Keratinocyte (primary cell): ENCODE measurements around the gene VAMP1. TPM values are rescaled to one million over a fixed set of nuclear protein-coding genes. Genes with fewer than 3 reads are reported as not detected.

Experiments
- DNase-seq: peaks from one replicate; pipeline ENCODE4 v3.0.0-alpha.2; 2011; ENCODE audit warnings: low read depth, missing footprints, low spot score
- FAIRE-seq: peaks from 2 replicates; lab custom pipeline; 2011; peaks lifted over from hg19 to GRCh38; lab: Jason Lieb, UNC
- H2AFZ ChIP-seq: 2 replicates; pipeline ENCODE4 v1.6.0; 2012; ENCODE audit warnings: low read length, control low read depth, inconsistent platforms; ENCODE audit not compliant: control insufficient read depth
- H3K27ac ChIP-seq: 2 replicates; pipeline ENCODE4 v1.5.1; 2011; ENCODE audit warnings: low read length; ENCODE audit not compliant: control insufficient read depth, insufficient read depth
- H3K27me3 ChIP-seq: 3 replicates; pipeline ENCODE4 v1.6.0; 2011; ENCODE audit warnings: low read length; ENCODE audit not compliant: control insufficient read depth, insufficient read depth; ENCODE audit errors: extremely low read depth
- H3K36me3 ChIP-seq, 2 experiments: 2 replicates in 1 of 2; 3 replicates in 1 of 2; pipeline ENCODE4 v1.5.1; 2011; ENCODE audit warnings: low read length in 2 of 2, mild to moderate bottlenecking in 1 of 2; ENCODE audit not compliant: control insufficient read depth in 2 of 2, insufficient read depth in 2 of 2; ENCODE audit errors: extremely low read depth in 1 of 2
- H3K4me1 ChIP-seq: 3 replicates; pipeline ENCODE4 v1.5.1; 2011; ENCODE audit warnings: low read length; ENCODE audit not compliant: control insufficient read depth, insufficient read depth; ENCODE audit errors: extremely low read depth
- H3K4me2 ChIP-seq: 3 replicates; pipeline ENCODE4 v1.6.0; 2011; ENCODE audit warnings: low read depth, low read length; ENCODE audit not compliant: control insufficient read depth, insufficient read depth; ENCODE audit errors: extremely low read depth
- H3K4me3 ChIP-seq, 3 experiments: fragments of 200-600 bp in 1 of 3; sonication (generic) in 1 of 3; 2 replicates in 2 of 3; 3 replicates in 1 of 3; pipeline ENCODE4 v1.5.1; 2011 to 2016; ENCODE audit warnings: low read length in 3 of 3, mild to moderate bottlenecking in 3 of 3, control low read depth in 2 of 3, inconsistent platforms in 1 of 3, low read depth in 1 of 3, mixed read lengths in 1 of 3, mixed run types in 1 of 3, moderate library complexity in 1 of 3; ENCODE audit not compliant: control insufficient read depth in 2 of 3, insufficient read depth in 2 of 3; ENCODE audit errors: extremely low read depth in 1 of 3
- H3K79me2 ChIP-seq: 2 replicates; pipeline ENCODE4 v1.6.0; 2012; ENCODE audit warnings: low read length; ENCODE audit not compliant: control insufficient read depth, insufficient read depth
- H3K9ac ChIP-seq: 3 replicates; pipeline ENCODE4 v1.6.0; 2011; ENCODE audit warnings: low read length; ENCODE audit not compliant: control insufficient read depth, insufficient read depth; ENCODE audit errors: extremely low read depth
- H3K9me1 ChIP-seq: 3 replicates; pipeline ENCODE4 v1.6.0; 2011; ENCODE audit warnings: low read length; ENCODE audit not compliant: control insufficient read depth, insufficient read depth; ENCODE audit errors: extremely low read depth
- H3K9me3 ChIP-seq: 2 replicates; pipeline ENCODE4 v1.5.1; 2012; ENCODE audit warnings: low read depth, low read length; ENCODE audit not compliant: control insufficient read depth
- H4K20me1 ChIP-seq: 3 replicates; pipeline ENCODE4 v1.6.0; 2011; ENCODE audit warnings: low read length; ENCODE audit not compliant: control insufficient read depth, insufficient read depth; ENCODE audit errors: extremely low read depth
- EZH2 ChIP-seq: IDR thresholded peaks from one replicate; pipeline ENCODE4 v1.6.1; 2012; ENCODE audit warnings: inconsistent platforms, mild to moderate bottlenecking, low read length, moderate library complexity
- dilution Hi-C: fragments of 300-500 bp; cut with MboI; formaldehyde crosslinking; loops from one replicate; pipeline ENCODE4 v1.7.0; 2020; ENCODE audit warnings: low sequenced_read_pairs; ENCODE audit not compliant: extremely low pct_ligation_motif_present
- polyA plus RNA-seq, 5 experiments: library from polyadenylated mRNA; depleted of rRNA in 3 of 5; stranded (reverse) in 3 of 5; stranded (forward) in 1 of 5; unstranded in 1 of 5; fragments of >200 nt; gene quantifications; 1 replicate in 1 of 5; 2 replicates in 3 of 5; 3 replicates in 1 of 5; pipeline versions ENCODE4 v1.2.1 to v1.2.3, GENCODE V29; 2011 to 2012; ENCODE audit warnings: missing spikeins in 2 of 5, low read depth in 1 of 5, low replicate concordance in 1 of 5
- TF ChIP-seq, protein P1 (sequence below), 3 experiments: IDR thresholded peaks in 1 of 3; conservative IDR thresholded peaks in 1 of 3; optimal IDR thresholded peaks in 1 of 3; 2 replicates in 2 of 3; 3 replicates in 1 of 3; pipeline versions ENCODE3 to v1.5.1; 2011; ENCODE audit warnings: low read length in 3 of 3, mild to moderate bottlenecking in 3 of 3, moderate library complexity in 2 of 3, control low read depth in 1 of 3, inconsistent platforms in 1 of 3; ENCODE audit not compliant: insufficient read depth in 2 of 3; ENCODE audit errors: extremely low read depth in 1 of 3

The VAMP1 gene
- polyA plus RNA-seq, 1 donor (not counting 4 experiments of a cell fraction or from before 2014, with no cell fraction given) = 6.7 TPM

DNA sequence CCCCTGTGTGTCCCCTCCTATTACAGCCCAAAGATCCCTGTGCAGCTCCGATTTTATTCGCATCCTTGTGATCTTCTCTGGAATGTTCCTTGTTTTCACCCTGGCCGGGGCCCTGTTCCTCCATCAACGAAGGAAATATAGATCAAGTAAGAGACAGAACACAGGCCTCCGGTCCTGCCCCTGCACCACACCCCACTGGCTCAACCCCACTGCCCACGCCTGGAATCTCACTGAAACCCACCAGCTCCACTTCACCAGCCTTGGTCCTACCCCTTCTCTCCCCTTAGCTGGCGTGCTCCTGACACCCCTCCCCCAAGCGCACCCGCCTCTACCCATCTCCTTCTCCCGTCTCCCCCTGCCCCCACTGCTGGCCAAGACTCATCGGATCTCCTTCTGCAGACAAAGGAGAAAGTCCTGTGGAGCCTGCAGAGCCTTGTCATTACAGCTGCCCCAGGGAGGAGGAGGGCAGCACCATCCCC, 19.6 kb downstream of the VAMP1 start:
- no peak for FAIRE-seq
- dilution Hi-C loops = no loop called here
- H3K79me2 ChIP-seq = no peaks in the 10 kb centered on the region
- H3K36me3 ChIP-seq = peaks cover 0 to 2% of the 10 kb centered on the region in 2 experiments
- DNase-seq = no peak
- H3K9me1 ChIP-seq = no peaks in the 10 kb centered on the region
- peaks cover 20% of the 10 kb centered on the region for H3K4me1 ChIP-seq
- TF ChIP-seq, protein P1, sequence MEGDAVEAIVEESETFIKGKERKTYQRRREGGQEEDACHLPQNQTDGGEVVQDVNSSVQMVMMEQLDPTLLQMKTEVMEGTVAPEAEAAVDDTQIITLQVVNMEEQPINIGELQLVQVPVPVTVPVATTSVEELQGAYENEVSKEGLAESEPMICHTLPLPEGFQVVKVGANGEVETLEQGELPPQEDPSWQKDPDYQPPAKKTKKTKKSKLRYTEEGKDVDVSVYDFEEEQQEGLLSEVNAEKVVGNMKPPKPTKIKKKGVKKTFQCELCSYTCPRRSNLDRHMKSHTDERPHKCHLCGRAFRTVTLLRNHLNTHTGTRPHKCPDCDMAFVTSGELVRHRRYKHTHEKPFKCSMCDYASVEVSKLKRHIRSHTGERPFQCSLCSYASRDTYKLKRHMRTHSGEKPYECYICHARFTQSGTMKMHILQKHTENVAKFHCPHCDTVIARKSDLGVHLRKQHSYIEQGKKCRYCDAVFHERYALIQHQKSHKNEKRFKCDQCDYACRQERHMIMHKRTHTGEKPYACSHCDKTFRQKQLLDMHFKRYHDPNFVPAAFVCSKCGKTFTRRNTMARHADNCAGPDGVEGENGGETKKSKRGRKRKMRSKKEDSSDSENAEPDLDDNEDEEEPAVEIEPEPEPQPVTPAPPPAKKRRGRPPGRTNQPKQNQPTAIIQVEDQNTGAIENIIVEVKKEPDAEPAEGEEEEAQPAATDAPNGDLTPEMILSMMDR (optimal IDR thresholded peaks at IDR 0.05 in 1 of 3, IDR thresholded peaks at IDR 0.05 in 1 of 3, conservative IDR thresholded peaks at IDR 0.05 in 1 of 3; ENCODE audit: extremely low read depth in 1 of 3, insufficient read depth in 2 of 3, low read length in 3 of 3) = no peak
- TF ChIP-seq EZH2 = no peak
- H3K9ac ChIP-seq = peak overlapping the region; percentile 82
- peak overlapping the region; percentile 72 for H3K27ac ChIP-seq
- H3K9me3 ChIP-seq = no peaks in the 10 kb centered on the region
- H3K4me2 ChIP-seq = peak overlapping the region; percentile 95
- peak overlapping the region; percentile 42 to 56 (median 52) for H3K4me3 ChIP-seq
- H2AFZ ChIP-seq = peak overlapping the region; percentile 97
- no peaks in the 10 kb centered on the region for H3K27me3 ChIP-seq
- H4K20me1 ChIP-seq = no peaks in the 10 kb centered on the region

DNA sequence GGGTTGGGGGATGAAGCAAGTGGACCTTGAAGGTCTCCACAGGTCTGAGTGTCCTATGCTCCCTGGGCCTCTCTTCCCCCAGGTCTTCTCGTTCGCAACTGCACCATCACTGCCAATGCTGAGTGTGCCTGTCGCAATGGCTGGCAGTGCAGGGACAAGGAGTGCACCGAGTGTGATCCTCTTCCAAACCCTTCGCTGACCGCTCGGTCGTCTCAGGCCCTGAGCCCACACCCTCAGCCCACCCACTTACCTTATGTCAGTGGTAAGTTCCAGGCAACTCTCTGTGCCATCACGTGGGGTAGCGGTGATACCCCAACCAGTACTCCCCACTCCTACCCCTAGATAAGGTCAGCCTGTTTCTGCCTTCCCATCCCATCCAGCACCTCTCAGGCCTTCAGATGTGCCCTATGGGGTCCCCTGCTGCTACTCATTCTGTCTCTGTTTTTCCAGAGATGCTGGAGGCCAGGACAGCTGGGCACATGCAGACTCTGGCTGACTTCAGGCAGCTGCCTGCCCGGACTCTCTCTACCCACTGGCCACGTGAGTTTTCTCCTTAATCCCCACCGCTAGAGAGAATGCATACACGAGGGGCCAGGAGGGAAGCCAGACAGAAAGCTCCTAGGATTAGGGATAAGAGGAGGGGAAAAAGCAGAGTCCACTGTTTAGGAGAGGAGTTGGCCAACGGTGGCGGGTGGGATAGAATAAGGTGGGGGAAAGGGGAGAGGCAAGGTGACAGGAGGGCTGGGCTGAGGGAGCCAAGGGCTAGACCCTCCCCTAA, 20.2 kb downstream of the VAMP1 start:
- H3K9ac ChIP-seq = no peak overlapping the region
- no peak for DNase-seq
- TF ChIP-seq, protein P1 (optimal IDR thresholded peaks at IDR 0.05 in 1 of 3, IDR thresholded peaks at IDR 0.05 in 1 of 3, conservative IDR thresholded peaks at IDR 0.05 in 1 of 3; ENCODE audit: extremely low read depth in 1 of 3, insufficient read depth in 2 of 3, low read length in 3 of 3) = no peak
- TF ChIP-seq EZH2 = no peak
- no peaks in the 10 kb centered on the region for H3K9me1 ChIP-seq
- peak overlapping the region; percentile 97 for H2AFZ ChIP-seq
- peaks cover 0 to 2% of the 10 kb centered on the region in 2 experiments for H3K36me3 ChIP-seq
- dilution Hi-C loops = no loop called here
- H3K27me3 ChIP-seq = no peaks in the 10 kb centered on the region
- H3K4me1 ChIP-seq = peaks cover 20% of the 10 kb centered on the region
- H3K27ac ChIP-seq = no peak overlapping the region
- no peak overlapping the region for H3K4me3 ChIP-seq
- no peaks in the 10 kb centered on the region for H3K79me2 ChIP-seq
- H4K20me1 ChIP-seq = no peaks in the 10 kb centered on the region
- peak overlapping the region; percentile 95 for H3K4me2 ChIP-seq
- no peak for FAIRE-seq
- no peaks in the 10 kb centered on the region for H3K9me3 ChIP-seq
